Measurements from ENCODE around the gene REM1. TPM values are rescaled to one million over a fixed set of nuclear protein-coding genes. Genes with fewer than 3 reads are reported as not detected.
"Not testable (repeated sequence)": the region's sequence is repeated elsewhere in the genome, so short reads cannot be mapped to it uniquely, and the experiment has no call there.

The REM1 gene
- total RNA-seq, 1 experiment from 2014 or later = not detected

DNA sequence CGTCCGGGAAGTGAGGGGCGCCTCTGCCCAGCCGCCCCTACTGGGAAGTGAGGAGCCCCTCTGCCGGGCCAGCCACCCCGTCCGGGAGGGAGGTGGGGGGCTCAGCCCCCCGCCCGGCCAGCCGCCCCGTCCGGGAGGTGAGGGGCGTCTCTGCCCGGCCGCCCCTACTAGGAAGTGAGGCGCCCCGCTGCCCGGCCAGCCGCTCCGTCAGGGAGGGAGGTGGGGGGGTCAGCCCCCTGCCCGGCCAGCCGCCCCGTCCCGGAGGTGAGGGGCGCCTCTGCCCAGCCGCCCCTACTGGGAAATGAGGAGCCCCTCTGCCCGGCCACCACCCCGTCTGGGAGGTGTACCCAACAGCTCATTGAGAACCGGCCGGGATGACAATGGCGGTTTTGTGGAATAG is 47.5 kb upstream of the REM1 start:
- in situ Hi-C loops (cut with HindIII; ENCODE audit: low pct_unique_long_range_greater_than_20kb, low sequenced_read_pairs) = not testable (repeated sequence)

GRCh38 chr20:31430568-31431115 is 44.4 kb upstream of the REM1 start:
- in situ Hi-C loops (cut with HindIII; ENCODE audit: low pct_unique_long_range_greater_than_20kb, low sequenced_read_pairs) = no loop called here
- Histone ChIP-seq H3K27ac (ENCODE audit: low read length) (no peak overlapping the region), H3K4me1 (ENCODE audit: control insufficient read depth, insufficient read depth, low read length) (no peaks in the 10 kb centered on the region), H3K9me3 (ENCODE audit: control insufficient read depth, insufficient read depth, low read depth, low read length) (no peaks in the 10 kb centered on the region), H3K4me3 (ENCODE audit: low read depth in 2 of 2, low read length in 2 of 2) (no peak overlapping the region), H3K36me3 (ENCODE audit: control insufficient read depth, insufficient read depth, low read length) (no peaks in the 10 kb centered on the region), H3K27me3 (ENCODE audit: control insufficient read depth, insufficient read depth, low read length) (peaks cover 11% of the 10 kb centered on the region)
- intact Hi-C loops (cut with micrococcal nuclease; ENCODE audit: unreplicated experiment) = no loop called here
- ATAC-seq = no peak; the same call in 1 of the 2 replicates
- no peak for DNase-seq (ENCODE audit: low read depth, low spot score)
- ChIA-PET POLR2A (no interaction called here), CTCF (interaction anchor here (0.7 to 1.0 kb wide), 4 partner anchors 71 to 1015 kb away, joined by 3 to 5 read pairs (median 4); no protein-coding TSS in a partner anchor)
- BruUV-seq (replicated peaks) = no TSS peak
- TF ChIP-seq, protein P1, sequence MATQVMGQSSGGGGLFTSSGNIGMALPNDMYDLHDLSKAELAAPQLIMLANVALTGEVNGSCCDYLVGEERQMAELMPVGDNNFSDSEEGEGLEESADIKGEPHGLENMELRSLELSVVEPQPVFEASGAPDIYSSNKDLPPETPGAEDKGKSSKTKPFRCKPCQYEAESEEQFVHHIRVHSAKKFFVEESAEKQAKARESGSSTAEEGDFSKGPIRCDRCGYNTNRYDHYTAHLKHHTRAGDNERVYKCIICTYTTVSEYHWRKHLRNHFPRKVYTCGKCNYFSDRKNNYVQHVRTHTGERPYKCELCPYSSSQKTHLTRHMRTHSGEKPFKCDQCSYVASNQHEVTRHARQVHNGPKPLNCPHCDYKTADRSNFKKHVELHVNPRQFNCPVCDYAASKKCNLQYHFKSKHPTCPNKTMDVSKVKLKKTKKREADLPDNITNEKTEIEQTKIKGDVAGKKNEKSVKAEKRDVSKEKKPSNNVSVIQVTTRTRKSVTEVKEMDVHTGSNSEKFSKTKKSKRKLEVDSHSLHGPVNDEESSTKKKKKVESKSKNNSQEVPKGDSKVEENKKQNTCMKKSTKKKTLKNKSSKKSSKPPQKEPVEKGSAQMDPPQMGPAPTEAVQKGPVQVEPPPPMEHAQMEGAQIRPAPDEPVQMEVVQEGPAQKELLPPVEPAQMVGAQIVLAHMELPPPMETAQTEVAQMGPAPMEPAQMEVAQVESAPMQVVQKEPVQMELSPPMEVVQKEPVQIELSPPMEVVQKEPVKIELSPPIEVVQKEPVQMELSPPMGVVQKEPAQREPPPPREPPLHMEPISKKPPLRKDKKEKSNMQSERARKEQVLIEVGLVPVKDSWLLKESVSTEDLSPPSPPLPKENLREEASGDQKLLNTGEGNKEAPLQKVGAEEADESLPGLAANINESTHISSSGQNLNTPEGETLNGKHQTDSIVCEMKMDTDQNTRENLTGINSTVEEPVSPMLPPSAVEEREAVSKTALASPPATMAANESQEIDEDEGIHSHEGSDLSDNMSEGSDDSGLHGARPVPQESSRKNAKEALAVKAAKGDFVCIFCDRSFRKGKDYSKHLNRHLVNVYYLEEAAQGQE (IDR thresholded peaks at IDR 0.05; ENCODE audit: insufficient read depth in 1 of 2, low read depth in 2 of 2, low read length in 1 of 2) = no peak
- TF ChIP-seq SIN3A (IDR thresholded peaks at IDR 0.05; ENCODE audit: borderline replicate concordance, insufficient read depth, low read depth, low read length) (no peak), TCF7L2 (IDR thresholded peaks at IDR 0.05; ENCODE audit: low read depth, low read length) (no peak), POLR2AphosphoS5 (IDR thresholded peaks at IDR 0.05; ENCODE audit: low read depth, low read length) (no peak)
- TF ChIP-seq, protein P2, sequence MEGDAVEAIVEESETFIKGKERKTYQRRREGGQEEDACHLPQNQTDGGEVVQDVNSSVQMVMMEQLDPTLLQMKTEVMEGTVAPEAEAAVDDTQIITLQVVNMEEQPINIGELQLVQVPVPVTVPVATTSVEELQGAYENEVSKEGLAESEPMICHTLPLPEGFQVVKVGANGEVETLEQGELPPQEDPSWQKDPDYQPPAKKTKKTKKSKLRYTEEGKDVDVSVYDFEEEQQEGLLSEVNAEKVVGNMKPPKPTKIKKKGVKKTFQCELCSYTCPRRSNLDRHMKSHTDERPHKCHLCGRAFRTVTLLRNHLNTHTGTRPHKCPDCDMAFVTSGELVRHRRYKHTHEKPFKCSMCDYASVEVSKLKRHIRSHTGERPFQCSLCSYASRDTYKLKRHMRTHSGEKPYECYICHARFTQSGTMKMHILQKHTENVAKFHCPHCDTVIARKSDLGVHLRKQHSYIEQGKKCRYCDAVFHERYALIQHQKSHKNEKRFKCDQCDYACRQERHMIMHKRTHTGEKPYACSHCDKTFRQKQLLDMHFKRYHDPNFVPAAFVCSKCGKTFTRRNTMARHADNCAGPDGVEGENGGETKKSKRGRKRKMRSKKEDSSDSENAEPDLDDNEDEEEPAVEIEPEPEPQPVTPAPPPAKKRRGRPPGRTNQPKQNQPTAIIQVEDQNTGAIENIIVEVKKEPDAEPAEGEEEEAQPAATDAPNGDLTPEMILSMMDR (IDR thresholded peaks at IDR 0.05) = no peak

More for the DNA sequence above, 47.5 kb upstream of the REM1 start:
- ATAC-seq; H3K36me3 ChIP-seq (ENCODE audit: control insufficient read depth, insufficient read depth, low read length); intact Hi-C loops (cut with micrococcal nuclease; ENCODE audit: unreplicated experiment); BruUV-seq (replicated peaks); H3K9me3 ChIP-seq (ENCODE audit: control insufficient read depth, insufficient read depth, low read depth, low read length); H3K27ac ChIP-seq (ENCODE audit: low read length); CTCF ChIA-PET; H3K4me1 ChIP-seq (ENCODE audit: control insufficient read depth, insufficient read depth, low read length); POLR2A ChIA-PET; H3K4me3 ChIP-seq (ENCODE audit: low read depth in 2 of 2, low read length in 2 of 2); DNase-seq (ENCODE audit: low read depth, low spot score): not testable (repeated sequence)
- H3K27me3 ChIP-seq (ENCODE audit: control insufficient read depth, insufficient read depth, low read length) = peaks cover 12% of the 10 kb centered on the region

DNA sequence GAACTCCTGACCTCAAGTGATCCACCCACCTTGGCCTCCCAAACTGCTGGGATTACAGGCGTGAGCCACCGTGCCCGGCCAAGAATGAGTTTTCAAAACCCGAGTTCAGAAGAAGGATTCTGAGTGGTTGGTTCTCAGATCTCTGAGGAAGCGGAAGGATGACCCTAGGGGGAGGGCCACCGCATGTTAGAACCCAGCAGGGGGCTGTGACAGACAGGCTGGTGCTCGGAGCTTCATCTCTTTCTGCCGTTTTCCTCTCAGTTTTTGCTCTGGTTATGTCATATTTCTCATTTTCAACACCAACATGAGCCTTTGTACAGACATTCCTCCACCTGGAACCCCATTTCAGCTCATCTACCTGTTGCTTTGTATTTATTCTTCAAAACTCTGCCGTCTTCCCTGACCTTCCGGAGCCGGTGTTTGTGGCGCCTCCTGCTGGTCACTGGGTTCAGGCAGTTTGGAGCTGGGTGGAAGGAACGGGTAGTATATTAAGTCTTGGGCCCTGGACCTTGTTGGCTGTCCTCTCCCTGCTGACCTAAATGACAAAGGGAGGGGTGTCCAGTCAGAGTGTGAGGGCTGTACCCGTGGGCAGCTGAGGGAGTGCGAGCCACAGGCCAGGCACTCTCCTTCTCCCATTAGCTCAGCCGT is 35.0 kb upstream of the REM1 start, which contains the start of gene DEFB123:
Gene DEFB123 (plus strand): TSS at position 621 of the 648 bp plus-strand sequence. CDS start 67 bp downstream, outside the sequence.
- DNase-seq (ENCODE audit: low read depth, low spot score) = no peak
- in situ Hi-C loops (cut with HindIII; ENCODE audit: low pct_unique_long_range_greater_than_20kb, low sequenced_read_pairs) = no loop called here
- Histone ChIP-seq H3K9me3 (ENCODE audit: control insufficient read depth, insufficient read depth, low read depth, low read length) (no peaks in the 10 kb centered on the region), H3K27me3 (ENCODE audit: control insufficient read depth, insufficient read depth, low read length) (peaks cover 8% of the 10 kb centered on the region; the same call in 1 of the 2 replicates), H3K36me3 (ENCODE audit: control insufficient read depth, insufficient read depth, low read length) (no peaks in the 10 kb centered on the region), H3K4me3 (ENCODE audit: low read depth in 2 of 2, low read length in 2 of 2) (no peak within 1 kb of the TSS), H3K27ac (ENCODE audit: low read length) (no peak within 1 kb of the TSS), H3K4me1 (ENCODE audit: control insufficient read depth, insufficient read depth, low read length) (no peaks in the 10 kb centered on the region)
- intact Hi-C loops (cut with micrococcal nuclease; ENCODE audit: unreplicated experiment) = no loop called here
- ATAC-seq = 0 out of 2 replicates have a peak, but pooled peaks have one; percentile 20
- ChIA-PET POLR2A (interaction anchor here (0.6 to 1.4 kb wide), 2 partner anchors 63 to 67 kb away, joined by 4 to 6 read pairs; no protein-coding TSS in a partner anchor), CTCF (interaction anchor here (0.6 to 1.1 kb wide), 5 partner anchors 9 to 64 kb away, joined by 3 to 9 read pairs (median 5); no protein-coding TSS in a partner anchor)
- TF ChIP-seq, protein P2 (IDR thresholded peaks at IDR 0.05) = peak; percentile 88
- no peak for TF ChIP-seq POLR2AphosphoS5 (IDR thresholded peaks at IDR 0.05; ENCODE audit: low read depth, low read length)
- no TSS peak for BruUV-seq (replicated peaks)

Data from Panc1 (cell line).